HL-60 (cell line): ENCODE data around the gene KCNH1.

Experiments used
- DNase-seq, 2 experiments: peaks; one replicate each; pipeline ENCODE4 v3.0.0-alpha.2; 2010 to 2020; ENCODE audit warnings: low read depth in 1 of 2, low spot score in 1 of 2
- H3K27ac ChIP-seq: fragments of 250-450 bp; sonication (Bioruptor Pico); replicated peaks from 2 replicates; pipeline ENCODE4 v1.5.1; 2020; ENCODE audit warnings: mild to moderate bottlenecking, moderate library complexity
- H3K27me3 ChIP-seq: fragments of 250-450 bp; sonication (Bioruptor Pico); 2 replicates; pipeline ENCODE4 v1.5.1; 2021; ENCODE audit warnings: mild to moderate bottlenecking, moderate library complexity; ENCODE audit not compliant: insufficient read depth, poor library complexity, severe bottlenecking
- H3K4me3 ChIP-seq: replicated peaks from 2 replicates; pipeline ENCODE4 v1.5.1; 2011; ENCODE audit warnings: mild to moderate bottlenecking, control low read depth, low read length; ENCODE audit not compliant: insufficient read depth
- GABPA ChIP-seq: IDR thresholded peaks from 2 replicates; pipeline ENCODE4 v1.6.1; 2012; ENCODE audit warnings: low read depth
- POLR2AphosphoS5 ChIP-seq: IDR thresholded peaks from 2 replicates; pipeline ENCODE4 v1.6.1; 2012; ENCODE audit warnings: low read depth
- SPI1 ChIP-seq: IDR thresholded peaks from 2 replicates; pipeline ENCODE4 v1.6.1; 2012; ENCODE audit warnings: low read depth, mild to moderate bottlenecking, borderline replicate concordance
- TF ChIP-seq, protein P1 (sequence below): IDR thresholded peaks from 2 replicates; pipeline ENCODE4 v1.6.1; 2012; ENCODE audit warnings: low read depth; ENCODE audit not compliant: insufficient replicate concordance
- TF ChIP-seq, protein P2 (sequence below): IDR thresholded peaks from one replicate; pipeline ENCODE4 v1.5.1; 2011; ENCODE audit warnings: low read length, control low read depth, inconsistent platforms; ENCODE audit not compliant: insufficient read depth

Gene KCNH1

DNA sequence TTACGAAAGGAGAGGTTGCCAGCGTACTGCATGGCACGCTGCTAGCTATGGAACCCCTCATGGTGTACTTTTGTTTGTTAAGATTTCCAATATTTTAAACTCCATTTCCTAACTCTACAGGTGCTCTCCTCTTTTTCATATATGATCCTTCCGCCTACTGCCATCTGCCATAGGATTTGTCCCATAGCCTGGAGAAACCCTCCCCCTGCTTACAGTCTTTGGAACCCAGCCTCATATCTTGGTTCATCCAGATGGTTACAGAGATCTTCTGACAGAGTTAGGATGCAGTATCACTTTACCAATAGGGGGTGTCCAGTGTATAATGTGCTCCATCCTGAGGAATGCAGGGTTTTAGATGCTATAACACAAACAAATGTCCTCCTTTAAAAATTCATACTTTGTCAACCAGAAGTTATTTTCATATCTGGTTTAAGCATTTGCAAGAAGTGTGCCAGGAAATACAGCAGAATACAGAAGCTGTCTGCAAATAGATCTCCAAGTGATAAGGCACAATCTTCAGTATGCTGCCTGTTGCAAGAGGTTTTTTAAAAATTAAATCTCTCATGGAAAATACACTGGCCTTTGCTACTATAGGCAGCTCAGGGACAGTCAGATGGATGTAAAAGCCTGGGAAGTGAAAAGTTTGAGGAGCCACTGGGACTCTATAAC is 377.8 kb downstream of the KCNH1 start:
- Histone ChIP-seq H3K27me3 (no peaks in the 10 kb centered on the region), H3K4me3 (no peak overlapping the region), H3K27ac (no peak overlapping the region)
- TF ChIP-seq, protein P1, sequence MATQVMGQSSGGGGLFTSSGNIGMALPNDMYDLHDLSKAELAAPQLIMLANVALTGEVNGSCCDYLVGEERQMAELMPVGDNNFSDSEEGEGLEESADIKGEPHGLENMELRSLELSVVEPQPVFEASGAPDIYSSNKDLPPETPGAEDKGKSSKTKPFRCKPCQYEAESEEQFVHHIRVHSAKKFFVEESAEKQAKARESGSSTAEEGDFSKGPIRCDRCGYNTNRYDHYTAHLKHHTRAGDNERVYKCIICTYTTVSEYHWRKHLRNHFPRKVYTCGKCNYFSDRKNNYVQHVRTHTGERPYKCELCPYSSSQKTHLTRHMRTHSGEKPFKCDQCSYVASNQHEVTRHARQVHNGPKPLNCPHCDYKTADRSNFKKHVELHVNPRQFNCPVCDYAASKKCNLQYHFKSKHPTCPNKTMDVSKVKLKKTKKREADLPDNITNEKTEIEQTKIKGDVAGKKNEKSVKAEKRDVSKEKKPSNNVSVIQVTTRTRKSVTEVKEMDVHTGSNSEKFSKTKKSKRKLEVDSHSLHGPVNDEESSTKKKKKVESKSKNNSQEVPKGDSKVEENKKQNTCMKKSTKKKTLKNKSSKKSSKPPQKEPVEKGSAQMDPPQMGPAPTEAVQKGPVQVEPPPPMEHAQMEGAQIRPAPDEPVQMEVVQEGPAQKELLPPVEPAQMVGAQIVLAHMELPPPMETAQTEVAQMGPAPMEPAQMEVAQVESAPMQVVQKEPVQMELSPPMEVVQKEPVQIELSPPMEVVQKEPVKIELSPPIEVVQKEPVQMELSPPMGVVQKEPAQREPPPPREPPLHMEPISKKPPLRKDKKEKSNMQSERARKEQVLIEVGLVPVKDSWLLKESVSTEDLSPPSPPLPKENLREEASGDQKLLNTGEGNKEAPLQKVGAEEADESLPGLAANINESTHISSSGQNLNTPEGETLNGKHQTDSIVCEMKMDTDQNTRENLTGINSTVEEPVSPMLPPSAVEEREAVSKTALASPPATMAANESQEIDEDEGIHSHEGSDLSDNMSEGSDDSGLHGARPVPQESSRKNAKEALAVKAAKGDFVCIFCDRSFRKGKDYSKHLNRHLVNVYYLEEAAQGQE: no peak
- TF ChIP-seq POLR2AphosphoS5 (no peak), GABPA (no peak), SPI1 (no peak)
- TF ChIP-seq, protein P2, sequence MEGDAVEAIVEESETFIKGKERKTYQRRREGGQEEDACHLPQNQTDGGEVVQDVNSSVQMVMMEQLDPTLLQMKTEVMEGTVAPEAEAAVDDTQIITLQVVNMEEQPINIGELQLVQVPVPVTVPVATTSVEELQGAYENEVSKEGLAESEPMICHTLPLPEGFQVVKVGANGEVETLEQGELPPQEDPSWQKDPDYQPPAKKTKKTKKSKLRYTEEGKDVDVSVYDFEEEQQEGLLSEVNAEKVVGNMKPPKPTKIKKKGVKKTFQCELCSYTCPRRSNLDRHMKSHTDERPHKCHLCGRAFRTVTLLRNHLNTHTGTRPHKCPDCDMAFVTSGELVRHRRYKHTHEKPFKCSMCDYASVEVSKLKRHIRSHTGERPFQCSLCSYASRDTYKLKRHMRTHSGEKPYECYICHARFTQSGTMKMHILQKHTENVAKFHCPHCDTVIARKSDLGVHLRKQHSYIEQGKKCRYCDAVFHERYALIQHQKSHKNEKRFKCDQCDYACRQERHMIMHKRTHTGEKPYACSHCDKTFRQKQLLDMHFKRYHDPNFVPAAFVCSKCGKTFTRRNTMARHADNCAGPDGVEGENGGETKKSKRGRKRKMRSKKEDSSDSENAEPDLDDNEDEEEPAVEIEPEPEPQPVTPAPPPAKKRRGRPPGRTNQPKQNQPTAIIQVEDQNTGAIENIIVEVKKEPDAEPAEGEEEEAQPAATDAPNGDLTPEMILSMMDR: no peak
- DNase-seq: no peak

GRCh38 chr1:210754878-210755665 is 378.9 kb downstream of the KCNH1 start:
- Histone ChIP-seq H3K27ac (no peak overlapping the region), H3K27me3 (no peaks in the 10 kb centered on the region), H3K4me3 (no peak overlapping the region)
- TF ChIP-seq, protein P2: no peak
- TF ChIP-seq POLR2AphosphoS5: no peak
- TF ChIP-seq, protein P1: no peak
- TF ChIP-seq SPI1: no peak
- no peak for DNase-seq

DNA sequence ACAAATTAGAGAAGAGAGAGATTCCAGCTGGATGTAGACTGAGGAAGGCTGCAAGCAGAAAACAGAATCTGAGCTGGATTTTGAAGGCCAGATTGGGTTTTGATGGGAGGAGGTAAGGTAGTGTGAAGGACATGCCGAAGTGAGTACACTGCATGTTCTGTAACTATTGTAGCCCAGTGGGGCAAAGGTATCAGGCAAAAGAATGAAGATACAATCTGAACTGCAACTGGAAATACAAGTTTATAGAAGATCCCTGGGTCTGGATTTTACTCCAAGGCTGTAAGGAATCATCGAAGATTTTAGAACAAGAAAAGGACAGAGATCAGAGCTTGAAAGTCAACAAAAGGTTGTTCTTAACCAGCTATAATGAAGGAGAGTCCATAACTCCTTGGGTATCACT is 382.0 kb downstream of the KCNH1 start:
- TF ChIP-seq POLR2AphosphoS5 (no peak), SPI1 (no peak), GABPA (no peak)
- Histone ChIP-seq H3K27me3 (no peaks in the 10 kb centered on the region), H3K27ac (no peak overlapping the region), H3K4me3 (no peak overlapping the region)
- DNase-seq: no peak

- Histone ChIP-seq H3K27me3 (no peaks in the 10 kb centered on the region), H3K4me3 (no peak overlapping the region), H3K27ac (no peak overlapping the region)
- TF ChIP-seq, protein P2: no peak
- TF ChIP-seq POLR2AphosphoS5 (no peak), GABPA (no peak), SPI1 (no peak)
- TF ChIP-seq, protein P1: no peak
- DNase-seq: no peak
Measured at GRCh38 chr1:210750468-210750867, 383.5 kb downstream of the KCNH1 start.
